ENCODE results near the gene MTA3. TPM values are rescaled to one million over a fixed set of nuclear protein-coding genes. Genes with fewer than 3 reads are reported as not detected.

MTA3 gene
- 1 to 10 TPM; 3.8 to 7.5 (median 7.0) TPM for polyA plus RNA-seq

DNA sequence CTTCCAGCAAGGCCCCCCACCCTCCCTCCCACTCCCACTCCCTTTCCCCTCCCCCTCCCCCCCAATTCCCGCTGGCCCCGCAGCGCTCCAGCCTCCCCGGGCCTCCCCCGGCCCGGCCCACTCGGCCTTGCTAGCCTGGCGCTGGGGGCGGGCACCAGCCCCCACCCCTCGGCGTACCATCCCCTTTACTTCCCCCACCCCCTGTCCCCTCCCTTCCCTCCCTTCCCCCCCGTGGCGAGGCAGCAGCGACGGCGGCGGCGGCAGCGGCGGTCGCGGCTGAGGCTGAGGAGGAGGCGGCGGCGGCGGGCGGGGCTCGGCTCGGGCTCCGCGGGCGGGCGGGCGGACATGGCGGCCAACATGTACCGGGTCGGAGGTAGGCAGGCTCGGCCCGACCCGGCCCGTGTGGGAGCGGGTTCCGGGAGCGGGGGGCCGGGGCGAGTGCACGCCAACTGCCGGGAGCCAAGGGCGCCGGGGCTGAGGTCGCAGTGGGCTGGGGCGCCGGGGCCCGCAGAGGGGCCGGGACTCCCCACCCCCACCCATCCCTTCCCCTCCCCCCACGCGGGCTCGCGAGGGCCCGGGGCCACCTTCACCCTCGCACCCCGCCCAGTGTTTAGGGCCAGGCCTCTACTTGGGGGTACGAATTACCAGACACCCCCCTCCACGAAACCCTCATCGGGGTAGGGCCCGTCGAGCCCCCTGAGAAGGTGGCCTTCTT lies at the start of gene MTA3:
Gene MTA3 (plus strand): TSS at position 232 of the 715 bp plus-strand sequence. CDS start 114 bp downstream, at position 346.
- no peaks in the 10 kb centered on the region for H3K9me3 Mint-ChIP-seq
- H3K4me3 Mint-ChIP-seq = peak within 1 kb of the TSS; percentile 83 to 96 (median 90)
- H3K27me3 Mint-ChIP-seq (ENCODE audit: low read depth in 3 of 3) = peaks cover 0 to 3% (median 0%) of the 10 kb centered on the region in 3 donors
- peak within 1 kb of the TSS; percentile 49 to 94 (median 86) for H3K27ac Mint-ChIP-seq
- no peaks in the 10 kb centered on the region for H3K36me3 Mint-ChIP-seq
- peaks cover 11 to 25% of the 10 kb centered on the region in 2 donors for H3K4me1 Mint-ChIP-seq
- peak; percentile 56 to 67 (median 61) for DNase-seq

DNA sequence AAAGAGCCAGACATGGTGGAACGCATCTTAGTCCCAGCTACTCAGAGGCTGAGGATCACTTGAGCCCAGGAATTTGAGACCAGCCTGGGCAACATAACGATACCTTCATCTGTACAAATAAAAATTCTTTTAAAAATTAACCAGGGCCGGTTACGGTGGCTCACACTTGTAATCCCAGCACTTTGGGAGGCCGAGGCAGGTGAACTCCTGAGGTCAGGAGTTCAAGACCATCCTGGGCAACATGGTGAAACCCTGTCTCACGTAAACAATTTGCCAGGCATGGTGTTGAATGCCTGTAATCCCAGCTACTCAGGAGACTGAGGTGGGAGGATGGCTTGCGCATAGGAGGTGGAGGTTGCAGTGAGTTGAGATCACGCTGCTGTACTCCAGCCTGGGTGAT lies 48.8 kb upstream of the MTA3 start:
- no peaks in the 10 kb centered on the region for H3K9me3 Mint-ChIP-seq
- no peak for DNase-seq
- no peak overlapping the region for H3K27ac Mint-ChIP-seq
- no peak overlapping the region for H3K4me3 Mint-ChIP-seq
- H3K36me3 Mint-ChIP-seq = no peaks in the 10 kb centered on the region
- no peaks in the 10 kb centered on the region for H3K4me1 Mint-ChIP-seq
- peaks cover 0 to 6% (median 3%) of the 10 kb centered on the region in 3 donors for H3K27me3 Mint-ChIP-seq (ENCODE audit: low read depth in 3 of 3)

DNA sequence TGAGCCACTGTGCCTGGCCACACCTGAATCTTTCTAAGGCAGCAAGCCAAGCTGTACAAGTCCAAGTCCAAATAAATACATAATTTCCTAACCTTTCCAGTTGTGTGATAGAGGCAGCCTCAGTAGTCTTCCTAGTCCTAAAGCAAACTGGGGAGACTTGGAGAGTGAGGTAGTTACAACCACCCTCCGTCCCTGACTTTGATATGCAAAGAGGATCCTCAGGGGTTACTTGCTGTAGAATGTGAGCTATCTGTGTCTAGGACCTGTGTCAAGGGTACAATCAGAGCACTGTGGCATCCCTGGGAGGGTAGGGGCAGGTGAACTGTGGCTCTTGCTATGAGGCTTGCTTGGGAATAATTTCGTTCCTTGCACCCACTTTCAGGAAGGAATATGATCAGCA lies 46.4 kb upstream of the MTA3 start:
- no peak for DNase-seq
- H3K9me3 Mint-ChIP-seq = no peaks in the 10 kb centered on the region
- no peaks in the 10 kb centered on the region for H3K4me1 Mint-ChIP-seq
- H3K27ac Mint-ChIP-seq = no peak overlapping the region
- peaks cover 0 to 6% (median 3%) of the 10 kb centered on the region in 3 donors for H3K27me3 Mint-ChIP-seq (ENCODE audit: low read depth in 3 of 3)
- H3K36me3 Mint-ChIP-seq = no peaks in the 10 kb centered on the region
- H3K4me3 Mint-ChIP-seq = no peak overlapping the region

DNA sequence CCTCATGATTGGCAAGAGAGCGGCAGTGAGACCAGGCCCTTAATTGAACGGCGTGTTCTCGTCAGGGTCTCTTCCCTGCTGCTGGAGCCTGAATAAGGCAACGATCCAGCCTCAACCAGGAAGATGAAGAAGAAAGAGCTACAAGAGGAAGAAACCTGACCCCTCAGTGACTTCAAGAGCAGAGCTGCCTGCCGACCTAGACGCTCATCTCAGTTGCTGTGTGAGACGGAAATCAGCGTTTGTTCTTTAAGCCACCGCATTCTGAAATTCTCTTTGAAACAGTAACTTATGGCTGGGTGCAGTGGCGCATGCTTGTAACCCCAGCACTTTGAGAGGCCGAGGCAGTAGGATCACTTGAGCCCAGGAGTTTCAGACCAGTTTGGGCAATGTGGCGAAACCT lies 45.1 kb upstream of the MTA3 start:
- Mint-ChIP-seq H3K27ac (no peak overlapping the region), H3K9me3 (no peaks in the 10 kb centered on the region), H3K4me1 (no peaks in the 10 kb centered on the region), H3K4me3 (no peak overlapping the region), H3K27me3 (ENCODE audit: low read depth in 3 of 3) (peaks cover 0 to 6% (median 3%) of the 10 kb centered on the region in 3 donors), H3K36me3 (no peaks in the 10 kb centered on the region)
- DNase-seq = no peak

DNA sequence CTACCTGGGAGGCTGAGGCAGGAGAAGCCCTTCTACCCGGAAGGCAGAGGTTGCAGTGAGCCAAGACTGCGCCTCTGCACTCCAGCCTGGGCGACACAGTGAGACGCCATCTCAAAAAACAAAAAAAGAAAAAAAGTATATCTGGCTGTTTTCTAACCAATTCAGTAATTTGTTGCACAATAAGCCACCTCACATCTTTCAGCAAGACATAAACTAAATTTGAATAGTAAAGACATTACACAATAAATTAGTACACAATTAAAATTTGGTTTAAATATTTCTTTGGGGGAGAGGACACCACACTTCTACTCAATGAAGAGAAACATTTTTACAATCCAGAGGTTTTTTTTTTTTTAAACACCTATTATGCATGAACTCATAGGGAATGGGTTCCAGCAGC lies 36.0 kb upstream of the MTA3 start:
- Mint-ChIP-seq H3K27ac (no peak overlapping the region), H3K4me3 (no peak overlapping the region)

DNA sequence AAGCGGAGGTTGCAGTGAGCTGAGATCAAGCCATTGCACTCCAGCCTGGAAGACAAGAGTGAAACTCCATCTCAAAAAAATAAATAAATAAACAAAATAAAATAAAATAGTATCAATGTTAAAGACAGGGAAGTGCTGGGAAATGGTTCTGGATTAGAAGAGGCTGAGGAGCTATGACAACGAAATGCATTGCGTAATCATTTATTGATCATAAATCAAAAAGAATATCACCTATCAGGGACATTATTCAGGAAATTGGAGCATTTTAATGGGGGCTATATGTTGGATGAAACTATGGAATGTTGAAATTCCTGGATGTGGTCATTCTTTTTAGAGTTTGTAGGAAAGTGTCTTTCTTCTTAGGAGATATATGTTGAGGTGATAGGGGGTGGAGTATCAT lies 30.9 kb upstream of the MTA3 start:
- no peak overlapping the region for H3K4me3 Mint-ChIP-seq
- no peaks in the 10 kb centered on the region for H3K36me3 Mint-ChIP-seq
- DNase-seq = no peak
- no peaks in the 10 kb centered on the region for H3K4me1 Mint-ChIP-seq
- peaks cover 0 to 2% (median 0%) of the 10 kb centered on the region in 6 donors for H3K9me3 Mint-ChIP-seq
- no peak overlapping the region for H3K27ac Mint-ChIP-seq
- H3K27me3 Mint-ChIP-seq (ENCODE audit: low read depth in 3 of 3) = peaks cover 5 to 8% (median 5%) of the 10 kb centered on the region in 3 donors

More for the DNA sequence above, 36.0 kb upstream of the MTA3 start:
- Mint-ChIP-seq H3K27me3 (ENCODE audit: low read depth in 3 of 3) (peaks cover 0 to 8% (median 5%) of the 10 kb centered on the region in 3 donors), H3K9me3 (no peaks in the 10 kb centered on the region), H3K4me1 (no peaks in the 10 kb centered on the region), H3K36me3 (no peaks in the 10 kb centered on the region)
- DNase-seq = no peak

DNA sequence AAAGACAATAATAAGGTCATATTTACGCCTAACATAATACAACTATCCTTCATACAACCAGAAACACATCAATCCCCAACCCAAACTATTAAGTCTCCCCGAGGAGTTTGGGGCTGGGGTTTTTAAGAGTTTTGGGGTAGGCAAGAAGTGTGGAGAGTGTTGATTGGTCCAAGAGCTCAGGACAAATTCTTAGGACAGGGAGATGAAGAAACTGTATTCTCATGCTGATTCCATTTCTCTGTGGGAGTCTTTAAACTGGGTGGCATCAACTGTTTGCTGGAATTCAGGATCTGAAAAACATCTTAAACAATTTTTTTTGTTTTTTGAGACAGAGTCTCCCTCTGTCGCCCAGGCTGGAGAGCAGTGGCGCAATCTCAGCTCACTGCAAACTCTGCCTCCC lies 25.6 kb upstream of the MTA3 start:
- Mint-ChIP-seq H3K27me3 (ENCODE audit: low read depth in 3 of 3) (peaks cover 0 to 5% (median 4%) of the 10 kb centered on the region in 3 donors), H3K36me3 (no peaks in the 10 kb centered on the region), H3K4me1 (no peaks in the 10 kb centered on the region), H3K27ac (no peak overlapping the region), H3K9me3 (peaks cover 0 to 2% (median 0%) of the 10 kb centered on the region in 6 donors), H3K4me3 (no peak overlapping the region)
- DNase-seq = no peak

DNA sequence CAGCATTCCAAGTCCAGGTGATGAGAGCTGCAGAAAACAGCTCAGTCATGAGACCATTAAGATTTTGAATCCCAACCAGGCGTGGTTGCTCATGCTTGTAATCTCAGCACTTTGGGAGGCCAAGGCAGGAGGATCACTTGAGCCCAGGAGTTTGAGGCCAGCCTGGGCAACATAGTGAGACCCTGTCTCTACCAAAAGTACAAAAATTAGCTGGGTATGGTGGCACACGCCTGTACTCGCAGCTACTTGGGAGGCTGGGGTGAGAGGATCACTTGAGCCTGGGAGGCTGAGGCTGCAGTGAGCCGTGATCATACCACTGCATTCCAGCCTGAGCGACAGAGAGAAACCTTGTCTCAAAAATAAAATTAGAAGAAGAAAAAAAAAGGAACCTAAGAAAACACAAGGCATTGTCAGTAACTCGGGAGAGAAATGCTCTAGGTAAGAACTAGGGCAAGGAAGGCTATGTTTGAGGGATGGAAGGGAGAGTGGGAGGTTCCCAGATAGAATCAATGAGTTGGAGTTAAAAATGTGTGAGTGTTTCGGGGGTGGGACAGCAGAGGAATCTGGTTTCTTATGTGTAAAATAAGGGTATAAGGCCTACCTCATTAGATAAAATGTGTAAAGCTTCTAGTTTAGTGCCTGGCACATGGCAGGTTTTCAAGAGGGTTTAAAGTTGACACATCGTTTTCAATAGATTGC lies 23.3 kb upstream of the MTA3 start:
- no peaks in the 10 kb centered on the region for H3K4me1 Mint-ChIP-seq
- H3K4me3 Mint-ChIP-seq = no peak overlapping the region
- no peaks in the 10 kb centered on the region for H3K9me3 Mint-ChIP-seq
- no peaks in the 10 kb centered on the region for H3K36me3 Mint-ChIP-seq
- no peak for DNase-seq
- H3K27ac Mint-ChIP-seq = no peak overlapping the region
- peaks cover 0 to 4% (median 2%) of the 10 kb centered on the region in 3 donors for H3K27me3 Mint-ChIP-seq (ENCODE audit: low read depth in 3 of 3)

DNA sequence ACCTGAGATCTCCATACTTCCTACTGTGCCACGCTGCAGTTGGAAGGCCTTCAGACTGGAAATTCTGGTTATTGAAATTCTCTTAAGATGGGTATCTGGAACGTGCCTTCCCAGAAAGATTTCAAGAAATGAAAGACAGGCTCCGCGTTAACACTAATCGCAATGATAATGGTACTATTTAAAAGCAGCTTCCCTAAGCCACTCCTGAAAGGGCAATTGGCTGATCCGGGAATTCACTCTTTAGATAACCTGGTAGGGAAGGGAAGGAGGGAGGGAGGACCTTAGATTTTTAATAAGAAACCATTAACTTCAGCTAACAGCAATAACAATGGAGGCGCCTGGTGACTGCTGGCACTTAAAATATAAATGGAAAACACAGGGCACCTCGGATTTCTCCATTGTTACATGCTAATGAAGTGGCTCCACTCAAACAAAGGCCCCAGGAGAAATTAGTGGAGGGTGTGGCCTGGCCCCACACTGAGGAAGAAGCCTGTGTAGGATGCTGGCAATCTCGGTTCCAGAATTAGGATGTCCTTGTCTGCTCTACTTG lies 22.5 kb upstream of the MTA3 start:
- Mint-ChIP-seq H3K36me3 (no peaks in the 10 kb centered on the region), H3K9me3 (no peaks in the 10 kb centered on the region), H3K4me3 (no peak overlapping the region), H3K27ac (no peak overlapping the region), H3K27me3 (ENCODE audit: low read depth in 3 of 3) (peaks cover 0 to 4% (median 2%) of the 10 kb centered on the region in 3 donors), H3K4me1 (no peaks in the 10 kb centered on the region)
- DNase-seq = no peak

DNA sequence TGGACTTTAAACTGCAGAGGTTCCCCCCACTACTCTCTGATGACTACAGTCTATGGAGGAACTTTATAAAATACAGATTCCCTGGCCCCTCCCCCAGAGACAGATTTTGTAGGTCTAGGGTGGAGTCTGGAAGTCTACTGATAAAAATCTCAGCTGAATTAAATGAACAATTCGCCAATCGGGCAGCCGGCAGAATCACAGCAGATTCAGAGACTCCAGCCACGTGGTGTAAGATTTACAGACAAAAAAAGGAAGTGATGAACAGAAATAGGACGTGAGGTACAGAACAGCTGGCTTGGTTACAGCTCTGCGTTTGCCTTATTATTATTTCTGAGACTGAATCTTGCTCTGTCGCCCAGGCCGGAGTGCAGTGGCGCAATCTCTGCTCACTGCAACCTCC lies 21.4 kb upstream of the MTA3 start:
- Mint-ChIP-seq H3K9me3 (no peaks in the 10 kb centered on the region), H3K36me3 (no peaks in the 10 kb centered on the region), H3K27ac (no peak overlapping the region), H3K4me3 (no peak overlapping the region), H3K4me1 (no peaks in the 10 kb centered on the region), H3K27me3 (ENCODE audit: low read depth in 3 of 3) (peaks cover 2 to 7% (median 2%) of the 10 kb centered on the region in 3 donors)
- no peak for DNase-seq

DNA sequence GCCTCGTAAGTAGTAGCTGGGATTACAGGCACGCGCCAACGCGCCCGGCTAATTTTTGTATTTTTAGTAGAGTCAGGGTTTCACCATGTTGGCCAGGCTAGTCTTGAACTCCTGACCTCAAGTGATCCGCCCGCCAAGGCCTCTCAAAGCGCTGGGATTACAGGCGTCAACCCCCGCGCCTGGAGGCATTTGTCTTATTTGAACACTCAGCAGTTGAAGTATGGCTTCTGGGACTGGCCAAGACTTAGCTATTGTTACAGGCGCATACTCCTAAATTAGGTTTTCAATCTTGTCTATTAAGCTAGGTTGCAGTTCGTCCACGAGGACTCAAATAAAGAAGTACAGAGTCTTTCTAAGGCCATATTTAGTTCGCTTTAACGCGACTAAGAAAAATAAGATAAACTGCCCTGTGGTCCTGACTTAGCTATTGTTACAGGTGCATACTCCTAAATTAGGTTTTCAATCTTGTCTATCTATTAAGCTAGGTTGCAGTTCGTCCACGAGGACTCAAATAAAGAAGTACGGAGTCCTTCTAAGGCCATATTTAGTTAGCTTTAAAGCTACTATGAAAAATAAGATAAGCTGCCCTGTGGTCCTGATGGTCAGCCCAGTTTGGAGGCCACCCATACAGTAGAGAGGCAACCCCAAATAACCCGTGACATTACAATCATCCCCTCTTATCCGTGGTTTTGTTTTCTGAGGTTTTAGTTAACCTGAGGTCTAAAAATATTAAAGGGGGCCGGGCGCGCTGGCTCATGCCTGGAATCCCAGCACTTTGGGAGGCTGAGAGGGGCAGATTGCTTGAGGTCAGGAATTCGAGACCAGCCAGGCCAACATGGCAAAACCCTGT lies 20.8 kb upstream of the MTA3 start:
- peaks cover 2 to 7% (median 2%) of the 10 kb centered on the region in 3 donors for H3K27me3 Mint-ChIP-seq (ENCODE audit: low read depth in 3 of 3)
- DNase-seq = no peak
- no peaks in the 10 kb centered on the region for H3K4me1 Mint-ChIP-seq
- no peak overlapping the region for H3K27ac Mint-ChIP-seq
- H3K4me3 Mint-ChIP-seq = no peak overlapping the region
- H3K36me3 Mint-ChIP-seq = no peaks in the 10 kb centered on the region
- no peaks in the 10 kb centered on the region for H3K9me3 Mint-ChIP-seq

DNA sequence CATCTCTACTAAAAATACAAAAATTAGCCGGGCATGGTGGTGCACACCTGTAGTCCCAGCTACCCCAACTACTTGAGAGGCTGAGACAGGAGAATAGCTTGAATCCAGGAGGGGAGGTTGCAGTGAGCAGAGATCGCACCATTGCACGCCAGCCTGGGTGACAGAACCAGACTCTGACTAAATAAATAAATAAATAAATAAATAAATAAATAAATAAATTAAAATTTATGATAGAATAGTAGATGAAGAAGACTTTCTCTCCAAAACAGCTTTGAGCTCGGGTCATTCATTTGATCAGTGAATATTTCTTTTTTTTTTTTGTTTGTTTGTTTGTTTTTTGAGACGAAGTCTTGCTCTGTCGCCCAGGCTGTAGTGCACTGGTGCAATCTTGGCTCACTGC lies 17.6 kb upstream of the MTA3 start:
- Mint-ChIP-seq H3K9me3 (no peaks in the 10 kb centered on the region), H3K27ac (no peak overlapping the region), H3K4me3 (no peak overlapping the region), H3K4me1 (no peaks in the 10 kb centered on the region), H3K27me3 (ENCODE audit: low read depth in 3 of 3) (peaks cover 2 to 4% (median 2%) of the 10 kb centered on the region in 3 donors), H3K36me3 (no peaks in the 10 kb centered on the region)
- DNase-seq = no peak

DNA sequence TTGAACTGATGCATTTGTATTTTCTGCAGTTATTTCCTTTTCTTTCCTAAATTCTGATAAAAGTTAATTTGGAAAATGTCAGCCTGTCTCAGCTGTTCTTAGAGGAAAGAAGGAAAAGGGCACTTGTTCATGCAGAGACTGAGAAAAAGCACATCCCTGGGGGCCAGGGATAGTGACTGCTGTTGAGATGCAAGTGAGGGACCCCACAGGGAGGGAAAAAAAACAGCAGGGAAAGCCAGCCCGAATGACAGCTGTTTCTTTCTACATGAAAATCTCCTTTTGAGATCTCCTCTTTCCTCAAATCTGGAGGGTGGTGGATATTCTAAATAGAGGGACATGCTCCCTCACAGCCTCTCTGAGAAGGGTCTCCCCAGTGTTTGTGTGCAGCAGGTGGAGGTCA lies 14.0 kb upstream of the MTA3 start:
- Mint-ChIP-seq H3K4me1 (no peaks in the 10 kb centered on the region), H3K27ac (no peak overlapping the region), H3K4me3 (no peak overlapping the region), H3K9me3 (no peaks in the 10 kb centered on the region), H3K36me3 (no peaks in the 10 kb centered on the region), H3K27me3 (ENCODE audit: low read depth in 3 of 3) (peaks cover 2 to 4% (median 2%) of the 10 kb centered on the region in 3 donors)
- no peak for DNase-seq
